Naive thymus-derived CD4-positive, alpha-beta T cell (primary cell): ENCODE measurements around the gene TBC1D32. TPM values are rescaled to one million over a fixed set of nuclear protein-coding genes. Genes with fewer than 3 reads are reported as not detected.
"Not testable (repeated sequence)": the region's sequence is repeated elsewhere in the genome, so short reads cannot be mapped to it uniquely, and the experiment has no call there.

Experiments used
- ATAC-seq: fragments of 150-1000 bp; cut with Tn5 transposase; 2 replicates; pipeline ENCODE4 v1.10.0; 2021; ENCODE audit warnings: mild to moderate bottlenecking, moderate library complexity
- CTCF ChIA-PET: fragments of 350-600 bp; sonication (Branson Sonifier 250); formaldehyde crosslinking; loops from one replicate; lab custom pipeline; 2021; ENCODE audit warnings: antibody characterized with exemption; lab: Charles Lee
- POLR2A ChIA-PET: fragments of 350-600 bp; sonication (Branson Sonifier 250); formaldehyde crosslinking; loops from one replicate; lab custom pipeline; 2021; ENCODE audit warnings: antibody characterized with exemption, inconsistent platforms; lab: Charles Lee
- DNase-seq, 9 donors: peaks; one replicate each; pipeline versions ENCODE4 v3.0.0 to v3.0.0-alpha.2; 2020 to 2022; ENCODE audit warnings: mixed read lengths in 1 of 9
- H3K27ac ChIP-seq: one replicate; pipeline ENCODE4 v1.7.0; 2013; ENCODE audit warnings: mild to moderate bottlenecking, low read depth, low read length, moderate library complexity
- H3K27me3 ChIP-seq, 2 donors: one replicate each; pipeline ENCODE4 v1.7.0; 2013; ENCODE audit warnings: low read length in 2 of 2, mild to moderate bottlenecking in 2 of 2, moderate library complexity in 2 of 2; ENCODE audit not compliant: control insufficient read depth in 2 of 2, insufficient read depth in 2 of 2
- H3K36me3 ChIP-seq, 3 experiments: 1 replicate in 2 of 3; 2 replicates in 1 of 3; pipeline ENCODE4 v1.7.0; 2013; ENCODE audit warnings: low read length in 3 of 3, mild to moderate bottlenecking in 3 of 3, moderate library complexity in 1 of 3; ENCODE audit not compliant: insufficient read depth in 3 of 3, control insufficient read depth in 2 of 3
- H3K4me1 ChIP-seq, 2 donors: one replicate each; pipeline ENCODE4 v1.7.0; 2013; ENCODE audit warnings: low read length in 2 of 2, mild to moderate bottlenecking in 2 of 2, moderate library complexity in 1 of 2; ENCODE audit not compliant: control insufficient read depth in 2 of 2, insufficient read depth in 2 of 2
- H3K4me3 ChIP-seq: 2 replicates; pipeline ENCODE4 v1.7.0; 2013; ENCODE audit warnings: mild to moderate bottlenecking, low read length
- H3K9me3 ChIP-seq, 3 experiments: 1 replicate in 2 of 3; 2 replicates in 1 of 3; pipeline ENCODE4 v1.7.0; 2013; ENCODE audit warnings: low read length in 3 of 3; ENCODE audit not compliant: control insufficient read depth in 2 of 3
- H3K27ac Mint-ChIP-seq, 9 donors: one replicate each; pipeline ENCODE4 v1.8.0; 2020 to 2022; ENCODE audit warnings: mixed read lengths in 9 of 9, mild to moderate bottlenecking in 8 of 9, moderate library complexity in 5 of 9, inconsistent platforms in 2 of 9
- H3K27me3 Mint-ChIP-seq, 5 donors: one replicate each; pipeline ENCODE4 v1.8.0; 2021 to 2022; ENCODE audit warnings: mixed read lengths in 5 of 5, mild to moderate bottlenecking in 1 of 5
- H3K36me3 Mint-ChIP-seq, 5 donors: one replicate each; pipeline ENCODE4 v1.8.0; 2020 to 2022; ENCODE audit warnings: mixed read lengths in 5 of 5, mild to moderate bottlenecking in 3 of 5, inconsistent platforms in 1 of 5
- H3K4me1 Mint-ChIP-seq, 7 donors: one replicate each; pipeline ENCODE4 v1.8.0; 2020 to 2022; ENCODE audit warnings: mixed read lengths in 7 of 7, mild to moderate bottlenecking in 3 of 7, inconsistent platforms in 1 of 7
- H3K4me3 Mint-ChIP-seq, 10 donors: one replicate each; pipeline ENCODE4 v1.8.0; 2020 to 2022; ENCODE audit warnings: mild to moderate bottlenecking in 10 of 10, mixed read lengths in 10 of 10, moderate library complexity in 6 of 10, inconsistent platforms in 2 of 10
- H3K9me3 Mint-ChIP-seq, 11 donors: one replicate each; pipeline ENCODE4 v1.8.0; 2020 to 2022; ENCODE audit warnings: mixed read lengths in 11 of 11, mild to moderate bottlenecking in 4 of 11, inconsistent platforms in 1 of 11, moderate library complexity in 1 of 11
- intact Hi-C, 2 donors: fragments of 100-400 bp; cut with micrococcal nuclease; formaldehyde crosslinking; loops; one replicate each; pipeline ENCODE4 v1.15.1; 2023
- polyA plus RNA-seq, 2 donors: library from polyadenylated mRNA; unstranded; fragments of 300-500 nt; fragmentation: Illumina TruSeq; gene quantifications; one replicate each; pipeline ENCODE4 v1.2.3, GENCODE V29; 2021
- total RNA-seq, 6 experiments: library from RNA in 5 of 6; stranded (reverse) in 5 of 6; gene quantifications; 1 replicate in 5 of 6; 2 replicates in 1 of 6; pipeline ENCODE4 v1.2.3 and lab custom pipeline; 2021 to 2026

Gene TBC1D32, protein sequence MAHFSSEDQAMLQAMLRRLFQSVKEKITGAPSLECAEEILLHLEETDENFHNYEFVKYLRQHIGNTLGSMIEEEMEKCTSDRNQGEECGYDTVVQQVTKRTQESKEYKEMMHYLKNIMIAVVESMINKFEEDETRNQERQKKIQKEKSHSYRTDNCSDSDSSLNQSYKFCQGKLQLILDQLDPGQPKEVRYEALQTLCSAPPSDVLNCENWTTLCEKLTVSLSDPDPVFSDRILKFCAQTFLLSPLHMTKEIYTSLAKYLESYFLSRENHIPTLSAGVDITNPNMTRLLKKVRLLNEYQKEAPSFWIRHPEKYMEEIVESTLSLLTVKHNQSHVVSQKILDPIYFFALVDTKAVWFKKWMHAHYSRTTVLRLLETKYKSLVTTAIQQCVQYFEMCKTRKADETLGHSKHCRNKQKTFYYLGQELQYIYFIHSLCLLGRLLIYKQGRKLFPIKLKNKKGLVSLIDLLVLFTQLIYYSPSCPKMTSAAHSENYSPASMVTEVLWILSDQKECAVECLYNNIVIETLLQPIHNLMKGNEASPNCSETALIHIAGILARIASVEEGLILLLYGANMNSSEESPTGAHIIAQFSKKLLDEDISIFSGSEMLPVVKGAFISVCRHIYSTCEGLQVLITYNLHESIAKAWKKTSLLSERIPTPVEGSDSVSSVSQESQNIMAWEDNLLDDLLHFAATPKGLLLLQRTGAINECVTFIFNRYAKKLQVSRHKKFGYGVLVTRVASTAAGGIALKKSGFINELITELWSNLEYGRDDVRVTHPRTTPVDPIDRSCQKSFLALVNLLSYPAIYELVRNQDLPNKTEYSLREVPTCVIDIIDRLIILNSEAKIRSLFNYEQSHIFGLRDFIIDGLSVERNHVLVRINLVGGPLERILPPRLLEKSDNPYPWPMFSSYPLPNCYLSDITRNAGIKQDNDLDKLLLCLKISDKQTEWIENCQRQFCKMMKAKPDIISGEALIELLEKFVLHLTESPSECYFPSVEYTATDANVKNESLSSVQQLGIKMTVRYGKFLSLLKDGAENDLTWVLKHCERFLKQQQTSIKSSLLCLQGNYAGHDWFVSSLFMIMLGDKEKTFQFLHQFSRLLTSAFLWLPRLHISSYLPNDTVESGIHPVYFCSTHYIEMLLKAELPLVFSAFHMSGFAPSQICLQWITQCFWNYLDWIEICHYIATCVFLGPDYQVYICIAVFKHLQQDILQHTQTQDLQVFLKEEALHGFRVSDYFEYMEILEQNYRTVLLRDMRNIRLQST
- total RNA-seq (10 to 100 TPM; 12.5 to 17.7 (median 15.8) TPM), polyA plus RNA-seq (1 to 10 TPM; 2.2 to 2.5 TPM), total RNA-seq (lab: John Stamatoyannopoulos, UW) (17.1 reads per million, percentile 47 among the genes with 10 or more reads in this experiment)

DNA sequence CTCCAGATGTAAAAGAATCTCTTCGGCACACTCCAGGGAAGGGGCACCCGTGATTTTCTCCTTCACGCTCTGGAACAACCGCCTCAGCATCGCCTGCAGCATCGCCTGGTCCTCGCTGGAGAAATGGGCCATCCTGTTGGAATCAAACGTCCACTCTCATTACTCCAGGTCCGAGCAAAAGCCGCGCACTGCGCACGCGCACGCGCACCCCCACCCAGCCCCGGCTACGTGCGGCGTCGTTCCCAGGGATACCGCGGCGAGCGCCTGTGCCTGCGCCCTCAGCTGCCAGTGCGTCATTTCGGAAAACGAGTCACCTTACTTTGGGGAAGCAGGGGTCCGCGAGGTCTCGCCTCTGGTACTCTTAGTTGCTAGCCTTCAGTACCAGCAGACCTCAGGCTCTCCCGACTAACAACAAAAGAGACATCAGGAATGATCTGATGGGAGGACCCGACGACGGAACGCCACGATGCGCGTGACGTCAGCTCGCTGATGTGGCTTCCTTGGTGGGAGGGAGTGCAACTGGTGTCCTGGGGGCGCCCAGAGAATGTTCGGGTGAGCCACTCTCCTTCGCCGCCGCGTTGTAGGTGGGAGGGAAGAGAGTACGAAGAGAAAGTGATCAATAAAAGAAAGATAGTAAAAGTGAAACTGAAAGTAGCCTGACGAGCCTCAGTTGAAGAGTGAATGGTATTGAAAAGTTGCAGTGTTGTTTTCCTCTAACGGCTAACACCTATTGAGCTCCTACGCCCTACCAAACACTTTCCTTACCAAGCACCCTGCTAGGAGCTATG is at the start of gene TBC1D32:
TBC1D32 (minus strand) TSS at position 182 of the 788 bp plus-strand sequence; CDS start at position 132, 50 bp downstream.
- Histone ChIP-seq H3K9me3 (no peaks in the 10 kb centered on the region), H3K4me3 (peak within 1 kb of the TSS; percentile 74), H3K36me3 (peaks cover 0 to 6% (median 0%) of the 10 kb centered on the region in 3 experiments), H3K4me1 (peaks cover 4 to 8% of the 10 kb centered on the region in 2 donors), H3K27ac (peak within 1 kb of the TSS; percentile 97), H3K27me3 (no peaks in the 10 kb centered on the region)
- peaks cover 0 to 11% (median 0%) of the 10 kb centered on the region in 5 donors for H3K27me3 Mint-ChIP-seq
- ChIA-PET CTCF (interaction anchor here (0.9 to 1.5 kb wide), 2 partner anchors 15 to 17 kb away, joined by 4 to 5 read pairs; no protein-coding TSS in a partner anchor), POLR2A (interaction anchor here (0.5 to 1.4 kb wide), 8 partner anchors 10 to 1137 kb away, joined by 3 to 9 read pairs (median 4); partner anchors contain the start of gene SERINC1)
- H3K9me3 Mint-ChIP-seq = peaks cover 0 to 4% (median 0%) of the 10 kb centered on the region in 11 donors
- peaks cover 0 to 8% (median 1%) of the 10 kb centered on the region in 5 donors for H3K36me3 Mint-ChIP-seq
- peak; percentile 92 for ATAC-seq
- peaks cover 16 to 45% (median 35%) of the 10 kb centered on the region in 7 donors for H3K4me1 Mint-ChIP-seq
- peak within 1 kb of the TSS; percentile 86 to 99 (median 98) for H3K4me3 Mint-ChIP-seq
- DNase-seq = peak; percentile 84 to 90 (median 89)
- H3K27ac Mint-ChIP-seq = peak within 1 kb of the TSS; percentile 97 to 100 (median 99)
- intact Hi-C loops = loop anchor here (1.0 to 10.0 kb wide), 9 partner anchors 16 to 1984 kb away; partner anchors contain the start of genes HSF2 (in 2 of the 2) and SERINC1 (in 2 of the 2)

DNA sequence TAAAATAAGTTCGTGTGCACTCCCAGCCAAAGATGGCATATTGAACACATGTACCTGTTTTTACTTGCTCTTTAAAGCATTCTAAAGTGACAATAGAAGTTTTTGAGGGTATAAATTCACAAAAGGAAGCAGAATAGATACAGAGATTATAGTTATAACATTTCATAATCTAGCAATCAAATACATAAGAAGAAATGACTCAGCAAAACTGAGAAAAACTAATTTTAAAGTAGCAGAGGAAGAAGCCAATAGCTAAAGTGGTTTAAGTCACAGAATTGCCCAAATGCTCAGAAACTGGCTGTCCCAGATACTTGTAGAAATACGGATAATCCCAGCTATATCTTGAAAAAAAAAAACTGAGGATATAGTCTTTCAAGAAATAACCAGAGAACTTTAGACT is 49.2 kb upstream of the TBC1D32 start:
- POLR2A ChIA-PET = no interaction called here
- Mint-ChIP-seq H3K4me1 (no peaks in the 10 kb centered on the region), H3K9me3 (peaks cover 0 to 1% (median 0%) of the 10 kb centered on the region in 11 donors), H3K36me3 (no peaks in the 10 kb centered on the region), H3K27ac (peak overlapping the region in 1 of 9 donors; percentile 36), H3K27me3 (peaks cover 0 to 7% (median 5%) of the 10 kb centered on the region in 5 donors), H3K4me3 (no peak overlapping the region)
- H3K4me1 ChIP-seq = no peaks in the 10 kb centered on the region
- DNase-seq = no peak
- no peak overlapping the region for H3K4me3 ChIP-seq
- CTCF ChIA-PET = interaction anchor here (0.7 kb wide), 1 partner anchor 142 kb away, joined by 3 read pairs; no protein-coding TSS in a partner anchor
- H3K27ac ChIP-seq = no peak overlapping the region
- intact Hi-C loops = no loop called here
- no peaks in the 10 kb centered on the region for H3K9me3 ChIP-seq
- no peaks in the 10 kb centered on the region for H3K27me3 ChIP-seq
- ATAC-seq = no peak
- no peaks in the 10 kb centered on the region for H3K36me3 ChIP-seq

DNA sequence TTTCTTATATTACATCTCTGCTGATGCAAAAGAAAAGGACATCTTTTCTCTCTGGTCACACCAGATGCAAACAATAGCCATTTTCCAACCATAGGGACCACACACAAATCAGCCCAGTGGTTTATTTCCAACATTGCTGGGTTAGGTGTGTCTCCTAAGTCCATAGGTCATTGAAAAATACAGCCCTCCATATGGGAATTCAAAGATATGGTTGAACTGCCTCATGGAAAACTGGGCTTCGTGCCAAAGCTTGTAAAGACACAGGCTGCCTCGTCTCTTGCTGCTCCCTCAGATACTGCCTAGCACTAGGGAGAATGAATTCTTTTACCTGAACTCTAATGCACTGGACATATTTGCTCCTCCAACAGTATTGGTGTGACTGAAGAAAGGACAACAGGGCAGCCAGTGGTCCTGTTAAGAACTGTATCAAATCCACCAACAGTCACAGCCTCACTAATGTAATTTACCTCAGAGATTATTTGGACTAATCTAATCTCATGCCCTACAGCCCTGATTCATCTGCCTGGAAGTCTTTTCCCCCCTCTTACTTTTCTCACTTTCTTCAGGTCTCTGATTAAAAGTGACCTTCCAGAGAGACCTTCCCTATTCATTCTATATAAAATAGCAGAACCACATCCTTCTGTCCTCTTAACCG is 48.3 kb upstream of the TBC1D32 start:
- no peak overlapping the region for H3K4me3 Mint-ChIP-seq
- intact Hi-C loops = no loop called here
- H3K27ac Mint-ChIP-seq = no peak overlapping the region
- ChIA-PET CTCF (no interaction called here), POLR2A (no interaction called here)
- Histone ChIP-seq H3K27me3 (no peaks in the 10 kb centered on the region), H3K36me3 (no peaks in the 10 kb centered on the region), H3K9me3 (no peaks in the 10 kb centered on the region), H3K4me1 (no peaks in the 10 kb centered on the region), H3K4me3 (no peak overlapping the region), H3K27ac (no peak overlapping the region)
- ATAC-seq (no peak), DNase-seq (no peak)
- H3K4me1 Mint-ChIP-seq = no peaks in the 10 kb centered on the region
- no peaks in the 10 kb centered on the region for H3K36me3 Mint-ChIP-seq
- peaks cover 0 to 7% (median 0%) of the 10 kb centered on the region in 5 donors for H3K27me3 Mint-ChIP-seq
- peaks cover 0 to 1% (median 0%) of the 10 kb centered on the region in 11 donors for H3K9me3 Mint-ChIP-seq

DNA sequence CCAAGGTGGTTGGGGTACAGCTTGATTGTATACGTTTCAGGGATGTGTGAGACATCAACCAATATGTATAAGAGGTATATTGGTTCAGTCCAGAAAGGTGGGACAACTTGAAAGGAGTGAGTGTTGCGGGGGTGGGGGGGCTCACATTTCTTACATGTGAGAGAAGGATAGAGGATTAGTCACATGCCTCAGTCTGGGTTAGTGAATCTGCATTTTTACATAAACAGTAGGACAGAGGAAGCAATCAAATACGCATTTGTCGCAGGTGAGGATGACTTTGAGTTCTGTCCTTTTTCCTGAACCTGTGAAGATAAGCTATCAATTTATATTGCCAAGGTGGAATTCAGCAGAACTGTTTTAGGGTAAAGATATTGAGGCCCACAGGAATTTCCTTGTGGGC is 42.1 kb upstream of the TBC1D32 start:
- H3K4me1 ChIP-seq = no peaks in the 10 kb centered on the region
- ChIA-PET POLR2A (no interaction called here), CTCF (interaction anchor here (0.5 kb wide), 1 partner anchor 54 kb away, joined by 3 read pairs; no protein-coding TSS in a partner anchor)
- Mint-ChIP-seq H3K4me1 (no peaks in the 10 kb centered on the region), H3K9me3 (peaks cover 0 to 3% (median 0%) of the 10 kb centered on the region in 11 donors), H3K27ac (no peak overlapping the region), H3K4me3 (no peak overlapping the region), H3K36me3 (no peaks in the 10 kb centered on the region), H3K27me3 (no peaks in the 10 kb centered on the region)
- H3K36me3 ChIP-seq = no peaks in the 10 kb centered on the region
- DNase-seq (no peak), ATAC-seq (no peak)
- H3K27me3 ChIP-seq = no peaks in the 10 kb centered on the region
- H3K4me3 ChIP-seq = no peak overlapping the region
- no peaks in the 10 kb centered on the region for H3K9me3 ChIP-seq
- intact Hi-C loops = no loop called here
- no peak overlapping the region for H3K27ac ChIP-seq

GRCh38 chr6:121374219-121374618 is 39.9 kb upstream of the TBC1D32 start:
- H3K4me1 Mint-ChIP-seq, H3K9me3 ChIP-seq, H3K4me3 ChIP-seq, H3K27ac Mint-ChIP-seq, H3K4me1 ChIP-seq, H3K36me3 Mint-ChIP-seq, H3K9me3 Mint-ChIP-seq, H3K4me3 Mint-ChIP-seq, DNase-seq, H3K36me3 ChIP-seq, H3K27me3 ChIP-seq, H3K27me3 Mint-ChIP-seq, POLR2A ChIA-PET, H3K27ac ChIP-seq, ATAC-seq, intact Hi-C loops: not testable (repeated sequence)
- CTCF ChIA-PET = interaction anchor here (0.6 kb wide), 1 partner anchor 324 kb away, joined by 3 read pairs; no protein-coding TSS in a partner anchor
